TTC549 (cell line): Measurements from ENCODE around the gene MMAB.
"Not testable (repeated sequence)": the region's sequence is repeated elsewhere in the genome, so short reads cannot be mapped to it uniquely, and the experiment has no call there.

Experiments used
- FAIRE-seq: peaks from 2 replicates; lab custom pipeline; 2012; peaks lifted over from hg19 to GRCh38; lab: Jason Lieb, UNC

The MMAB gene

DNA sequence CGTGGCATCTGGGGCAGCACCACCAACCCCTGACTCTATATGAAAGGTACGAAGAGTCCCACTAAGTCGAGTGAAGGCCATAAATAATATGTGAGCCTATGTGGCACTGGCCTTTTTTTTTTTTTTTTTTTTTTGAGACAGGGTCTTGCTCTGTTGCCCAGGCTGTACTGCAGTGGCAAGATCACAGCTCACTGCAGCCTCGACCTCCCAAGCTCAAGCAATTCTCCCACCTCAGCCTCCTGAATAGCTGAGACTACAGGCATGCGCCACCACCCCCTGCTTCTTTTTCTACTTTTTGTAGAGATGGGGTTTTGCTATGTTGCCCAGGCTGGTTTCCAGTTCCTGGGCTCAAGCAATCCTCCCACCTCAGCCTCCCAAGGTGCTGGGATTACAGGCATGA lies 28.8 kb upstream of the MMAB start:
- not testable (repeated sequence) for FAIRE-seq

DNA sequence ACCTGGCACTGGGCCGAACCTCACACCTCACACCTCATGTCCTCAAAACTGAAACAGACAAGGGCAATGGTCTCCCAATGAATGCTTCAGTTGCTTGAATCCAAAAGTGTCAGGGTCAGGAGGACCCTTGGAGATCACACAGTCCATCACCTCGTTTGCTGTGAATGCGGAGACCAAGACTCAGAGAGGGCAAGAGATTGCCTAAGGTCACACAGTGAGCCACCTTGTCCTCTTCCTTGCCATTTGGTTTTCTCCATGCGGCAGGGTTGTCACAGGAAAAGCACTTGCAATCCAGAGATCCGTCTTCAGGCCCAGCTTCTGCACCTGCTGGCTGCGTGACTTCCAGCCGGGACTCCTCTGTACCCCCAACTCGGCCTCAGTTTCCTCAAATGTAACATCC lies 28.3 kb upstream of the MMAB start:
- no peak for FAIRE-seq

DNA sequence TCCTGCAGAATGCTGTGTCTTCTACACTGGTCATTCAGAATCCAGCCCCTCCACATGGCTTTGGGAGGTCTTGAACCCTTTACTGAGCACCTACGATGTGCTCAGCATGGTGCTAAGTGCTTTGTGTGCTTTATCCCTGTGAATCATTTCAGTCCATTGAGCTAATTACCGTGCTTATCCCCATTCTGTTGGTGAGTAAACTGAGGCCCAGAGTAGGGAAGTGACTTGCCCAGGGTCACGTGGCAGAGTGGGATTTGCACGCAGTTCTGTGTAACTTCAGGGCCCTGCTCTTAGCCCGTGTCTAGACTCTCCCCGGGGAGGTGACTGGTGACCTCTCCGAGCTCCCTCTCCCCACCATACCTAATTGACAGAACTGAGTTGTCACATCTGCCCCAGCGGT lies 27.7 kb upstream of the MMAB start:
- FAIRE-seq = no peak

DNA sequence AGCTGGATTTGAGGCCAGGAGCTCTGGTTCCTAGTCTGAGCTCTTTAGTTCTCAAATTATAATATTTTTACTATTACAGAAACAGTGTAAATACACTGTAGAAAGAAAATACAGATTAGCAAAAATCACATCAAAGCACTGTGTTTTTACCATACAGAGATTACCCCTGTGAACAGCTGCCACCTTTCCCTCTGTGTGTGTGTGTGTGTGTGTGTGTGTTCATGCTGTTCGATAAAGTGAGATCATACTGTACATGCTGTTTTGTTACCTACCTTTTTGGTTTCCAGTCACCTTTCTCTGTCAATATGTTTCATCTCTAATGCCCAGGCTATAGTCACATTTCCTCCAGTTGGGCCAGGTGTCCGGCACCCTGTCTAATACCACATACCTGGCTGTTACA lies 27.2 kb upstream of the MMAB start:
- no peak for FAIRE-seq

DNA sequence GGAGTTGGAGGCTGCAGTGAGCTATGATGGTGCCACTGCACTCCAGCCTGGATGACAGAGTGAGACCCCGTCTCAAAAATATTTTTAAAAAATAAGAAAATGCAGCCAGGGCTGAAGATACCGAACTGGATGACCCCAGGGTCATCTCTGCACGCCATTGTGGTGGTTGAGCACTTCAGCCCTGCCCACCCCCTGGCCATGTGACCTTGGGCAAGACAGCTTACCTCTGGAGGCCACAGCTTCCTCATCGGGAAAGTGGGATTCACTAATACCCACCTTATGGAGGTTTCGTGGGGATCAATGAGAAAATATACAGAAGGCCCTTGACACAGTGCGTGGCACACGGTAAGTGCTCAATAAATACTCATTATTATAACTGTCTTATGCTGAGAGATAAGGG lies 25.8 kb upstream of the MMAB start:
- no peak for FAIRE-seq

DNA sequence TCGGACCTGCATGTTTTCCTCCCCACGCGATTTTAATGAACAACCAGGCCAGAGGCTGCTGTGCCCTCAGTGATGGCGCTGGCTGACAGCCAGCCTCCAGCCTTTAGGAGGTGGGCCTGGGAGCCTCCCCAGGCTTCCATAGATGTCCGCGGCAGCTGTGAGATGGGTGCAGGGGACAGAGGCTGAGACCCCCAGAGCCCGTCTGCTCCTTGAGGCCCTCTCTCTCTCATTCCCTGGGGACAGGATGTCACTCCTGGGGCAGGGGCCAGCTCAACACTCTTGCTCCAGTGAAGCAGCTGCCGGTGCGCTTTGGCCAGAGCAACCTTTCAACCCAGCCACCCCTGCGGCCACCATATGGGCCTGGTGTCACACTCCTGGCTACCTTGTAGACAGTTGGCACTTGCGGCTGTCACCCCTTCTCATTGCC lies 25.1 kb upstream of the MMAB start:
- no peak for FAIRE-seq

DNA sequence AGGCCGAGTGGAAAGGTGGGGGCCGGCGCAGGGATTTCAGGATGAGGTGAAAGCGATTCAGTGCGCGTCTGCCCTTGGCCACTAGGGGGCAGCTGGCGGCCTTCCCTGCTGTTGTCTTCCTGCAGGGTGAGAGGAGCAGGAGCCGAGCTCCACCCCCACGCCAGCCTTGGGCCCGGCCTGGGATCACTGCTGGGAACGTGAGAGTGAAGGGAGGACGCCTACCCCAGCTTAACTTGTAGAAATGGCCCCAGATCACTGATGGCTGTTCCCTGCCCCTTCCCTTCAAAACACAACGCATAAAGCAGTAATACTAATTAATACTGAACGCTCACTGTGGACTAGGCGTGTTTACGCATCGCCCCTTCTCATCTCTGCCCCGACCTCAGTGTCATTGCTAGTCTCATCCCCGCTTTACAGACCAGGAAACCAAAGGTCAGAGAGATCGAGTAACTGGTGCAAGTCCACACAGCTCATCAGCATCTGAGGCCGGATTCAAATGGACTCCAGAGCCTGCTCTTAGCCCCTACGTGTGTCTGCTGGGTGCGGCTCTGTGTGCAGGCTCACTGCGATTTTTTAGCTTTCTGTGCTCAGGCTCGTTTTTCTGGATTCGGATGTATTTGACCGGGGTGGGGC lies 24.6 kb upstream of the MMAB start:
- FAIRE-seq = peak; percentile 5

DNA sequence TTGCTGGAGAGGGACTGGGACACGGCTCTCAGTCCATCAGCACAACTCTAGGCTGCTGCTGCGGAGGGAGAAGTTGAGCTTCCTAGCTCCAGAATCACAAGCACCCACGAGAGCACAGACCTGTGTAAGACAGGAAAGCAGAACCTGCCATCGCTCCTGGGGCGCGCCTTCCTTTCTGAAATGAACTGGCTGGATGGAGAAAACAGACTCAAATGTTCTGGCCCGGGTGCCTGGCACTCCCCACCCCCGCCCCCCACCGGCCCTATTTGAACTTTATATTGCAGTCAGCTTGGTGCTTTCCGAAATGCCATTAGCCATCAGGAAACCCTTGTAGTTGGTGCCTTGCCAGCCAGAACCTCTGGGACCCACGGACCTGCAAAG lies 24.1 kb upstream of the MMAB start:
- no peak for FAIRE-seq

DNA sequence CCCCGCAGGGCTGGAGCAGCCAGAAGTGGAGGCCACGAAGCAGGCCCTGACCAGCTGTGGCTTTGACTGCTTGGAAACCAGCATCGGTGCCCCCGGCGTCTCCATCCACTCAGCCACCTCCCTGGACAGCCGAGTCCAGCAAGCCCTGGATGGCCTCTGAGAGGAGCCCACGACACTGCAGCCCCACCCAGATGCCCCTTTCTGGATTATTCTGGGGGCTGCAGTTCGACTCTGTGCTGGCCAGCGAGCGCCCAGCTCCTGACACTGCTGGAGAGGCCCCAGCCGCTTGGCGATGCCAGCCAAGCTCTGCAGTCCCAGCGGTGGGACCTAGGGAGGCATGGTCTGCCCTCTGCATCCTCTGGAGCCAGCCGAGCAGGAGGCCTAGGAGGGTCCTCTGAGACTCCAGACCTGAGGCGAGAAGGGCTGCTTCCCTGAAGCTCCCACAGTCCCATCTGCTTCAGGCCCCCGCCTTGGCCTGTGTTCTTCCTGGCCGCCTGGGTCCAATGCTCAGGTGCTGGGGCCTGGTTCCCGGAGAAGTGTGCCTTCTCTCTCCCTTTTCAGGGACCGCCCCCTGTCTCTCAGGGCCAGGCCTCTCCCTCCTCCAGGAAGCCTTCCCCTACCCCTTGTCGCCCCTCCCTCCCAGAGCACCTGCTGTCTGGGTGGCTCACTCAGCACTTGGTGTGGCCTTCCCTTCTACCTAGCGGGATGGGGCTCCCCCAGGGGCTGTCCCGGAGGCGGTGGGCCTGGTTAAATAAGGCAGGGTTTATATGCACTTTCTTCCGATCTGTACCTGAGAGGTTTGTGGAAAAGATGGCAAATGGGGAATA lies 23.3 kb upstream of the MMAB start:
- FAIRE-seq = no peak

DNA sequence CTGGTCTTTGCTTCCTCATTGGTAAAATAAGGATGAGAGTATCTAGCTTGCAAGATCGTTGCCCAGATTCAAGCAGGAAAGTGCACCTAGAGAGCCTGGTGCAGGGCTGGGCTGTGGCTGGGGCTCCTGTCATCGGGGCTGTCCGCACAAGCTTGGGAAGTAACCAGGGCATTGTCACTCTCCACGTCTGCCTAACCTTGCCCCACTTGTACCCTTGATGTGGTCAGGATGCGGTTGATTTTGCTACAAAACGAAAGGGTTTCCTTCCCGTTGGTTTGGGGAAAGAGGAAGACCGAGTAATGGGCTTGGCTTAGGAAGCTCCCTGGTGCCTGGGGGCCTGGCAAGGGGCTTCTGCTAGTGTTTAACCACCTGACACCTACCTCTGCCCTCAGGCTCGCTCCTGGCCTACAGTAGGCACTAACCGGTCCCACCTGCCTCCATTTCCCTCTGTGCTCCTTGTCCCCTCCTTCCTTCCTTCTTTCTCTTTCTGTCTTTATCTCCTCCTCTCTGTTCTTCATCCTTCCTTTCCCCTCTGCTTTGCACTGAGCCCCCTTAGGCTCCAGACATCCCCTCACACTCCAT lies 22.1 kb upstream of the MMAB start:
- no peak for FAIRE-seq

DNA sequence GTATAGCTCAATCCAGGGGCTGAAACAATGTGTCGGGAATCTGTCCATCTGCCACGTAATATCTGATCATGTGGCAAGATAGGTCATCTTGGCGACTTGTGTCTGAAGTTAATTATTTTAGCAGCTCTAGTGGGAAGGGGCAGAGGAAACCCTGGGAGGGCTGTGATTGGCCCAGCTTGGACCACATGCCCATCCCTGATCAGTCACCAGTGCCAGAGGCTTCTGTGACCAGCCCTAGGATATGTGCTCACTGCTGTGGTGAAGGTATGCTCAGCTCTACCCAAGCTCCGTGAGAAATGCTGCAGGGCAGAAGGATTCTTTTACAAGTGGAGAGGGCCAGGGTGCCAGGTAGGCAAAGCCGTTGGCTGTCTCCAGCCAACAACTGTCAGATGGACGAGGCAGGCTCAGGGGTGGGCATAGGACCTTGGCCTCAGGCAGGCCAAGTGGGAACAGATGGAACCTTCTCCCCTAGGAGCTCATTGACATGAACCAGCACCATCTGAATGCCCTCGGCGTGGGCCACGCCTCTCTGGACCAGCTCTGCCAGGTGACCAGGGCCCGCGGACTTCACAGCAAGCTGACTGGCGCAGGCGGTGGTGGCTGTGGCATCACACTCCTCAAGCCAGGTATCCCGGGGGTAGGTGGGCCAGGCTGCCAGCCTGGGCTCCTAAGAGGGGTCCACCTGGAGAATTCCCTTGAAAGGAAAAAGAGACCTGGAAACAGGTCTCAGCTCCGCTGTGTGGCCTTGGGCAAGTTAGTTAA lies 21.4 kb upstream of the MMAB start:
- no peak for FAIRE-seq

DNA sequence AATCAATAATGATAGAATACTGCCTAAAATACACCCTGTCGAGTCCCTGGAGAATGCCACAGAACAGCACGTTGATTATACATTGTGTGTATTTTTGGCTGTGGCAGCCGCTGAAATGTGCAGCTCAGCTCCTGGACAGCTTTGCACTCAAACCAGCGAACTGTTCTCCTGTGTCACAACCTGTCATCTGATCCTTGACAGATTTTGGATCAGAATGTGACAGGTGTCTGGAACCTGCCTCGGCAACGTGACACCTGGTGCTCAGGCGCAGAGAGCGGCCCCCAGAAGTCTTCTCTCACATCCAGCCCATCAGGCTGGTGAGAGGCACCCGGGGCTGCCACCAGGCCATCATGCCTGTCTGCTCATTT lies 19.6 kb upstream of the MMAB start:
- FAIRE-seq = no peak

DNA sequence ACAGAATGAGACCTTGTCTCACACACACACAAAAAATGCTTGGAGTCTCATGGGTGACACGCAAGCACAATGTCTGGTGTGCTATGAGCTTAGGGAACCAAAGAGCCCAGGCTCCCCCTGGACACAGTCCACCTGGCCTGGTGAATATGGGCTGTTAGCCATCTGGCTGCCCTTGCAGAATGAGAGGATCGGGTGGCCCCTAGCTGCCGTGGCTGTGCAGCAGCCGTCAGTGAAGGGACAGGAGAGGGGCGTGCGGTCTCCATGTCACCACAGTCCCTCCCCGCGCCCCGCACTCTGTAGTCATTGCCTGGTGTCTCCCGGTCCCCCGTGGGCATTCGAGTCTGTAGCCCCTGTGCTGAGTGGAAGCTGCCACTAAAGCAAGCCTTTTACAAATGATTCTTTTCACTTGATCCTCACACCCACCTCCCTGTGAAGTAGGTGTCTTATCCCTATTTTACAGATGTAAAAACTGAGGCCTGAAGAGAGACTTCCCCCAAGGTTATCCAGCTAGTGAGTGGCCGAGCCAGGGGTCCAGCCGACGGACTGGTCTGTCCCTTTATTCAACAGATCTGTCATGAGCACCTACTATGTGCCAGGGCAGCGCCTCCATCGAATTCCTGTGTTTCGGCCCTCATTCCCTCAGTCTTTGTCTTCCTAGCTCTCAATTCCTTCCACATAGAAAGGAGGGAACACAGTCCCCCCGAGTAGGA lies 19.0 kb upstream of the MMAB start:
- FAIRE-seq = no peak

DNA sequence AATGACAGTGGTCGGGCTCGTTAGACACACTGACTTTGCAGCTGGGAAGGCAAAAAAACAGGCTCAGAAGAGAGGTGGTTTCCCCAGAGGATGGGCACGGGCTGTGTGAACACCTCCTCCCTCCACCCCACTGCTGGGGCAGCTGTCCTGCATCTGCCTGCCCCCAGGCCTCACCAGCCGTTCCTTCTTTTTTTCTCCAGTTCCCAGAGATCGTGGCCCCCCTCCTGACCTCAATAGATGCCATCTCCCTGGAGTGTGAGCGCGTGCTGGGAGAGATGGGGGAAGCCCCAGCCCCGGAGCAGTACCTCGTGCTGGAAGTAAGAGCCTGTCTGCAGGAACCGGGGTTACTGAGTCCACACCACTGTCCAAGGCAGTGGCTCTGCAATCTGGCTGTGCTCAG lies 17.7 kb upstream of the MMAB start:
- FAIRE-seq = no peak

DNA sequence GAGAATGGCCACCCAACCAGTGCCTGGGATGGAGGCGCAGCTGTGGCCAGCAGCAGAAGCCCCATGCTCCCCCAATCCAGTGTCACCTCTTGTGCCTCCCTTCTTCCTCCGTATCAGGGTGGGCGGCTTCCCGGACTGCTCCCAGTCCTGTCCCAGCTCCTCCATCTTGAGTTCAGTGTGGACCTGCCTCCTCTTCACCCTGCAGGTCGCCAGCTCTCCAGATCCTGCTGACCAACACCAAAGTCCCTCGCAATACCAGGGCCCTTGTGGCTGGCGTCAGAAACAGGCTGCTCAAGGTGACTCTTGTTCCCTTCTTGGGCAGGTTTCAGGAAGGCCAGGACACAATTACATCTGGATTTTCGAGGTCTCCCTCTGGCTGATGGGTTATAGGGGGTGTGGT lies 17.3 kb upstream of the MMAB start:
- FAIRE-seq = no peak

DNA sequence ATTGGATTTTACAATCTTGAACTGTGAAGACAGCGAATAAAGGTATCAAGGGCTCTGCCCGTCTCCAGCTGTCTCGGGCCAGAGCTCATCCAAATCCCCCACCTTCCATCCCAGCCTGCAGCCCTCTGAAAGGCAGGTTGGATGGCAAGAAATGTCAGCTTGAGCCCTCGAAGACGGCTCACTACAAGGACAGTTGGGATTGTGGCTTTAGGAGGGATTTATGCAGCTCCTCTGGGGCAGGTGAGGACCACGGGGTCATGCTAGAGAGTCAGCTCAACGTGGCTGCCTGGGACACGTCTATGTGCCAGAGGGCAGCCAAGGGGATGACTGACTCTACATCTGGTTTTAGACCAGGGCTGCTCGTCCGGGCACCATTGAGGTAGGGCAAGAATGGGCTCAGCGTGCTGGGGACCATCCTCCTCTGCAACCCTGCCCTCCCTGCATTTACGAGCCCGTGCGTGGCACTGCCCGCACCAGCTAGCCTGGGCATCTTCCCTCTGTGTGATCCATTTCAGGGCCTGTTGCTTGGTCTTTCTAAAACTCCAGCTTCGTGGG lies 16.5 kb upstream of the MMAB start:
- no peak for FAIRE-seq

DNA sequence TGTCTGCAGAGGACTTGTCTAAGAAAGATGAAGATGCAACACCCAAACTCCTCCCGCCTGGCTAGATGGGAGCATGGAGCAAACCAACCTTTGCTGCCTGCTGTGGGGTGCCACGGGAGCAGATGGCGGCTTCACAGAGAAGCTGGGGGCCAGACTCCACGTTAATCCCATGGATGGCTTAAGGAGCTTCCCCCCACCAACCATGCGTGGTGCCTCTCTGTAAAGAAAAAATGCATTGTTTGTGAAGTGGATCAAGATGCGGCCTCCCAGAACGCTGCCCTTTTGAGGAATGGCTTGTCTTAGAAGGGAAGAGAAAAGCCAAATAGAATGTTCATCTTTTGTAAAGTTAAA lies 15.9 kb upstream of the MMAB start:
- no peak for FAIRE-seq

DNA sequence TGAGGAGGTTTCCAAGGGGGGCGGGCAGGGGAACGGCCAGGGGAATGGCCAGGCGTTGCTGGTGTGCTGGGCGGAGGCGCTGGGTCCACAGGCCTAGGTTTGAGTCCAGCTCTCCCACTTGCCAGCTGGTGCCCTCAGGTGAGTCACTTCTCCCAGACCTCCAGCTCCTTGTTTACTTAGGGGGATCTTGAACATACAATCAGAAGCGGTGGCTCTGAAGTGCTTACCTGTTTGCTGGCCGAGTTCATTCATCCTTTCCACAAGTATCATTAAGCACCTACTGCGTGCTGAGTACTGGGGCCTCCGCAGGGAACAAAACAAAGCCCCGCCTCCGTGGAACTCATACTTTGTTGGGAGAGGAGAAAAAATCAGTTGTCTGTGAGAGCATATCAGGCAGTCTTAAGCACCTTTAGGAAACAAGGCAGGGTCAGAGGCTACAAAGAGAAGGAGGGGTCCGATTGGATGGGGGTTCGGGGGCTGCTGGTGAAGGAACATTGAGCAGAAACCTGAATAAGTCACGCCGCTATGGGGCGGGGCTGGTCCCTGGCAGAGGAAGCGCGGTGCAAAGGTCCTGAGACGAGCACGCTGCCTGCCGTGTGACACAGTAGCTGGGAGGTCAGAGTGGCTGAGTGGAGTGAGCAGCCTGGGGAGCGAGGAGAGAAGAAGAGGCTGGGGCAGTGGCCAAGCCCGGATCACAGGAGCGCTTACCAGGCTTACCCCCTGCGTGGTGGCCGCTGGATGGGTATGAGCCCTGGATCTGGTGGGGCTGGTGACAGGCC lies 15.3 kb upstream of the MMAB start:
- FAIRE-seq = no peak

DNA sequence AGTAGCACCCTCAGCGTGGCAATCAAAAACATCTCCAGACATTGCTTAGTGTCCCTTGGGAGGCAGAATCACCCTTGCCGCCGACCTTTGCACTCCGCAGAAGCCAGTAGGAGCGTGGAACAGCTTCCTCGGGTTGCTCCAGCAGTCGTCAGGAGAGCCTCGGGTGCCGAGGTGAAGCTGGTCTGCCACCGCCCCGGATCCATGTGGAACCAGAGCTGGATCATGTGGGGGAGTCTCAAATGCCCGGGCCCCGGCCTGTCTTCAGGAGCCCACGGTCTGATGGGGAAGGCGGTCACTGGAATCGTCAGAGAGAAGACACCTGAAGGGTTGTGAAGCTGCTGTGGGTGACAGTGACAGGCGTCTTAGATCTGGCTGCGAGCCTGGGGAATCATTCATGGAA lies 14.6 kb upstream of the MMAB start:
- no peak for FAIRE-seq

DNA sequence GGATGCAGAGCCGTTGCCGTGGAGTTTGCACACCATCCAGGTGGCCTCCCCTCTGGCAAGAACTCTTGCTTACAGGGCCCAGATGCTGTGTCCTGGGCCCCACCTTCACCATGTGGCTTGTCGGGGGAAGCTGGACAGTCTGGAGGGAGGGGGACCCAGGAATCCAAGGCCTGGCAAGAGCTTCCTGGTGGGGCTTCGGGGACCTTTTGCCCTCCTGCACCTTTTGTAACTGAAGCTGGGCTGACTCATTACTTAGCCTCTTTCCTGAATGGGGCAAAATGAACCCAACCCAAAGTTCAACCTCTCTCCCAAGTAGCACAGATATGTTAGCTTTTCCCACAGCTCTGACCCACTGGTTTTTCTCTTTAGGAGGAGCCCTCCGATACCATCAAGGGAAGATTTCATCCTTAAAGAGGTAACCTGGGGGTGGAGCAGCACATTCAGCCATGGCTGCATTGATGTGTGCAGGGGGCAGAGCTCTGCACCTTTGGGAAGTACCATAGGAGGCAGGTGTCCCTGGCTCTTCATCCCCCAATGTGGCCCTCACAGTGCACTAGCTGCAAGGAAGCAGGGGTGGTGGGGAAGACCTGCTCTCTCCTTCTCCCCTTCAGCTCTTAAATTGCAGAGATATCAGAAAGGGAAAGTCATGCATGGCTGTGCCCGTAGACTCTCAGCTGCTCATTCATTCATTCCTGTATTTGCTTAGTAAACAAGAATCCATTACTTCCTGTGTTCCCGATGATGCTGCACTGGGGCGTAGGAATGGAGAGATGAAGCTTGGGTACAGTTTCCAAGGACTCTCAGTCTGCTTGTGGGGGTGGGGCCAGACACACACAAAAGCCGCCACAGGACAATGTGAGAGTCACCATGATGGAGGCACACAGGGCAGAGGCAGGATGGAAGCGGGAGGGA lies 13.3 kb upstream of the MMAB start:
- no peak for FAIRE-seq
